Left lung (tissue), 10 donors: ENCODE data around the gene PARP9. TPM values are rescaled to one million over a fixed set of nuclear protein-coding genes. Genes with fewer than 3 reads are reported as not detected.

Source experiments
- ATAC-seq: fragments of 200-7000 bp; cut with Tn5 transposase; one replicate; pipeline ENCODE4 v1.9.1; 2020; ENCODE audit warnings: moderate library complexity
- DNase-seq, 4 donors: peaks; one replicate each; pipeline ENCODE4 v3.0.0-alpha.2; 2013 to 2020
- H3K27ac ChIP-seq, 2 donors: fragments of 200-600 bp; sonication (generic) in 1 of 2; one replicate each; pipeline versions ENCODE4 v1.5.0 to v1.8.0; 2020 to 2021
- H3K27me3 ChIP-seq, 2 donors: fragments of 200-600 bp; sonication (generic) in 1 of 2; one replicate each; pipeline versions ENCODE4 v1.5.0 to v1.8.0; 2020 to 2021
- H3K36me3 ChIP-seq, 2 donors: fragments of 200-600 bp; sonication (generic) in 1 of 2; one replicate each; pipeline versions ENCODE4 v1.5.0 to v1.8.0; 2020 to 2021
- H3K4me1 ChIP-seq, 2 donors: fragments of 200-600 bp; one replicate each; pipeline ENCODE4 v1.8.0; 2021
- H3K4me3 ChIP-seq, 2 donors: fragments of 200-600 bp; sonication (generic) in 1 of 2; one replicate each; pipeline versions ENCODE4 v1.5.0 to v1.8.0; 2020 to 2021; ENCODE audit warnings: mild to moderate bottlenecking in 1 of 2
- H3K9me3 ChIP-seq, 2 donors: fragments of 200-600 bp; sonication (generic) in 1 of 2; one replicate each; pipeline versions ENCODE4 v1.5.0 to v1.8.0; 2020 to 2021
- CTCF ChIP-seq, 2 donors: fragments of 200-600 bp; sonication (generic) in 1 of 2; IDR thresholded peaks; one replicate each; pipeline versions ENCODE4 v1.5.0 to v1.8.0; 2021; ENCODE audit warnings: antibody characterized with exemption in 2 of 2
- intact Hi-C, 2 donors: fragments of 100-400 bp; cut with DNase I; formaldehyde crosslinking; loops; one replicate each; pipeline versions ENCODE4 v1.11.2 to v1.14.2; 2022
- polyA plus RNA-seq, 6 donors: library from polyadenylated mRNA; unstranded; fragments of 120-200 nt; gene quantifications; one replicate each; pipeline ENCODE4 v1.2.1, GENCODE V29; 2013; ENCODE audit not compliant: insufficient read length in 6 of 6
- total RNA-seq, 2 donors: library from RNA; stranded (reverse); fragmentation: NEBNext Ultra II Directional; extraction: Animal tissue kit (Norgen Biotek cat#: 25700); gene quantifications; one replicate each; pipeline ENCODE4 v1.2.1, GENCODE V29; 2021
- donor health status: DM: no; HTN: yes; CAD: no.
- donor health status: DM: no; HTN: no; CAD: no.

Gene PARP9
- total and polyA plus RNA-seq, 8 donors, result 17.2 to 75.4 (median 20.9) TPM

- Histone ChIP-seq H3K27ac (no peak overlapping the region), H3K27me3 (no peaks in the 10 kb centered on the region), H3K36me3 (peaks cover 0 to 97% of the 10 kb centered on the region in 2 donors), H3K4me3 (no peak overlapping the region), H3K9me3 (no peaks in the 10 kb centered on the region), H3K4me1 (no peaks in the 10 kb centered on the region)
- no peak for TF ChIP-seq CTCF (IDR thresholded peaks at IDR 0.05)
- intact Hi-C loops, result no loop called here
- DNase-seq (peak in 1 of 4 donors; percentile 8), ATAC-seq (no peak)
Observed at GRCh38 chr3:122546151-122546550, 17.9 kb downstream of the PARP9 start.

- no peak for TF ChIP-seq CTCF (IDR thresholded peaks at IDR 0.05)
- intact Hi-C loops, result no loop called here
- DNase-seq (no peak), ATAC-seq (no peak)
- Histone ChIP-seq H3K4me3 (no peak overlapping the region), H3K27me3 (no peaks in the 10 kb centered on the region), H3K9me3 (no peaks in the 10 kb centered on the region), H3K4me1 (peaks cover 0 to 15% of the 10 kb centered on the region in 2 donors), H3K36me3 (peaks cover 6 to 98% of the 10 kb centered on the region in 2 donors), H3K27ac (peak overlapping the region in 1 of 2 donors; percentile 29)
Observed at GRCh38 chr3:122538956-122539490, 25.1 kb downstream of the PARP9 start.

- DNase-seq, result no peak
- no peak for TF ChIP-seq CTCF (IDR thresholded peaks at IDR 0.05)
- no peak for ATAC-seq
- Histone ChIP-seq H3K4me1 (peaks cover 0 to 16% of the 10 kb centered on the region in 2 donors), H3K4me3 (no peak overlapping the region), H3K9me3 (no peaks in the 10 kb centered on the region), H3K27ac (no peak overlapping the region), H3K36me3 (peaks cover 6 to 99% of the 10 kb centered on the region in 2 donors), H3K27me3 (no peaks in the 10 kb centered on the region)
- intact Hi-C loops, result no loop called here
Observed at GRCh38 chr3:122536632-122537001, 27.5 kb downstream of the PARP9 start.

GRCh38 chr3:122535964-122536631 is 28.0 kb downstream of the PARP9 start:
- H3K4me1 ChIP-seq, result peaks cover 0 to 16% of the 10 kb centered on the region in 2 donors
- DNase-seq (no peak), ATAC-seq (no peak)
- intact Hi-C loops, result no loop called here
- no peaks in the 10 kb centered on the region for H3K9me3 ChIP-seq
- peaks cover 6 to 99% of the 10 kb centered on the region in 2 donors for H3K36me3 ChIP-seq
- H3K27me3 ChIP-seq, result no peaks in the 10 kb centered on the region
- no peak overlapping the region for H3K27ac ChIP-seq
- H3K4me3 ChIP-seq, result no peak overlapping the region
- TF ChIP-seq CTCF (IDR thresholded peaks at IDR 0.05), result no peak

GRCh38 chr3:122533931-122534334 is 30.2 kb downstream of the PARP9 start:
- DNase-seq (no peak), ATAC-seq (peak; percentile 74)
- Histone ChIP-seq H3K27me3 (no peaks in the 10 kb centered on the region), H3K27ac (no peak overlapping the region), H3K4me3 (no peak overlapping the region), H3K9me3 (no peaks in the 10 kb centered on the region), H3K4me1 (peaks cover 0 to 7% of the 10 kb centered on the region in 2 donors), H3K36me3 (peaks cover 0 to 99% of the 10 kb centered on the region in 2 donors)
- TF ChIP-seq CTCF (IDR thresholded peaks at IDR 0.05), result no peak
- intact Hi-C loops, result no loop called here
